K562 (cell line): Measurements from ENCODE around the gene AQR.

Experiments used
- CTCF ChIP-seq, 3 experiments: IDR thresholded peaks in 2 of 3; conservative IDR thresholded peaks in 1 of 3; 2 replicates each; pipeline ENCODE4 v1.5.1; 2011 to 2012; ENCODE audit warnings: low read length in 3 of 3, mild to moderate bottlenecking in 3 of 3, control low read depth in 2 of 3, improper control_type of control experiment in 1 of 3, inconsistent platforms in 1 of 3, low read depth in 1 of 3, mixed read lengths in 1 of 3, moderate library complexity in 1 of 3; ENCODE audit not compliant: insufficient read depth in 2 of 3
- MAFK ChIP-seq: IDR thresholded peaks from 2 replicates; pipeline ENCODE4 v1.6.1; 2011; ENCODE audit warnings: low read length, improper control_type of control experiment
- POLR2A ChIP-seq: fragments of 450-650 bp; conservative IDR thresholded peaks from 2 replicates; pipeline ENCODE4 v1.6.1; 2016
- RFX5 ChIP-seq: IDR thresholded peaks from 2 replicates; pipeline ENCODE4 v1.6.1; 2011; ENCODE audit warnings: low read depth, mild to moderate bottlenecking, improper control_type of control experiment, low read length
- SMC3 ChIP-seq: conservative IDR thresholded peaks from 2 replicates; pipeline ENCODE4 v1.6.1; 2011; ENCODE audit warnings: low read depth, low read length, improper control_type of control experiment; ENCODE audit not compliant: insufficient read depth
- ZNF253 ChIP-seq: fragments of 250-450 bp; sonication (Bioruptor Pico); conservative IDR thresholded peaks from 2 replicates; pipeline ENCODE4 v1.6.1; 2021; ENCODE audit warnings: mild to moderate bottlenecking
- ZNF79 ChIP-seq: fragments of 250-450 bp; sonication (Bioruptor Pico); IDR thresholded peaks from 2 replicates; pipeline ENCODE4 v1.4.0; 2020; ENCODE audit warnings: low read depth, mild to moderate bottlenecking, moderate library complexity
- TF ChIP-seq, protein P1 (sequence below): IDR thresholded peaks from 3 replicates; pipeline ENCODE4 v1.6.1; 2011; ENCODE audit warnings: borderline replicate concordance, mild to moderate bottlenecking; ENCODE audit not compliant: insufficient read length, insufficient read depth

DNA sequence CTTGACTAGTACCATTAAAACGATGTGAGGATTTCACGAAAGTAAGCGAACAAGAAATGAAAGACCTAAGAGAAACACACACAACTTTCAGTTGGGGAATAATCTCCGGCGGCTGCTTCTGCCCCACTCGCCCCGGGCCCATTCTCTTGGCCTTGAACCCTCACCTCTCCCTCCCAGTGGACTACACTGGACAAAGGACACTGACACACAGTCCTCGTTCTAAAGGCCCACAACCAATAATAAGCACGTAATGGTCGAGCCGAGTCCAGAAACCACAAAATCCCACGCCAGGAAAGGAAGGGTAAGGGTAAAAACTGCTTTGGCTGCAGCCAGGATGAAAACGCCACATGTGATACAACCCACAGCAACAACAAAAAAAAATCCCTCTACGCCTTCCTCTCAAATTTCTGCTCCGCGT is 18.1 kb upstream of the AQR start:
- TF ChIP-seq, protein P1, sequence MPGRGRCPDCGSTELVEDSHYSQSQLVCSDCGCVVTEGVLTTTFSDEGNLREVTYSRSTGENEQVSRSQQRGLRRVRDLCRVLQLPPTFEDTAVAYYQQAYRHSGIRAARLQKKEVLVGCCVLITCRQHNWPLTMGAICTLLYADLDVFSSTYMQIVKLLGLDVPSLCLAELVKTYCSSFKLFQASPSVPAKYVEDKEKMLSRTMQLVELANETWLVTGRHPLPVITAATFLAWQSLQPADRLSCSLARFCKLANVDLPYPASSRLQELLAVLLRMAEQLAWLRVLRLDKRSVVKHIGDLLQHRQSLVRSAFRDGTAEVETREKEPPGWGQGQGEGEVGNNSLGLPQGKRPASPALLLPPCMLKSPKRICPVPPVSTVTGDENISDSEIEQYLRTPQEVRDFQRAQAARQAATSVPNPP, result no peak
- TF ChIP-seq CTCF (IDR thresholded peaks at IDR 0.05 in 2 of 3, conservative IDR thresholded peaks at IDR 0.05 in 1 of 3; ENCODE audit: insufficient read depth in 2 of 3, low read depth in 1 of 3, low read length in 3 of 3), result no peak
- TF ChIP-seq POLR2A, result no peak
- TF ChIP-seq MAFK, result no peak
- TF ChIP-seq ZNF79, result no peak
- TF ChIP-seq ZNF253 (CRISPR knock-in tag), result no peak
- no peak for TF ChIP-seq RFX5
- TF ChIP-seq SMC3, result no peak
